Keratinocyte (primary cell): ENCODE results near the gene ZNF423. TPM values are rescaled to one million over a fixed set of nuclear protein-coding genes. Genes with fewer than 3 reads are reported as not detected.

ENCODE experiments used
- DNase-seq: peaks from one replicate; pipeline ENCODE4 v3.0.0-alpha.2; 2011; ENCODE audit warnings: low read depth, missing footprints, low spot score
- FAIRE-seq: peaks from 2 replicates; lab custom pipeline; 2011; peaks lifted over from hg19 to GRCh38; lab: Jason Lieb, UNC
- H2AFZ ChIP-seq: 2 replicates; pipeline ENCODE4 v1.6.0; 2012; ENCODE audit warnings: low read length, control low read depth, inconsistent platforms; ENCODE audit not compliant: control insufficient read depth
- H3K27ac ChIP-seq: 2 replicates; pipeline ENCODE4 v1.5.1; 2011; ENCODE audit warnings: low read length; ENCODE audit not compliant: control insufficient read depth, insufficient read depth
- H3K27me3 ChIP-seq: 3 replicates; pipeline ENCODE4 v1.6.0; 2011; ENCODE audit warnings: low read length; ENCODE audit not compliant: control insufficient read depth, insufficient read depth; ENCODE audit errors: extremely low read depth
- H3K36me3 ChIP-seq, 2 experiments: 2 replicates in 1 of 2; 3 replicates in 1 of 2; pipeline ENCODE4 v1.5.1; 2011; ENCODE audit warnings: low read length in 2 of 2, mild to moderate bottlenecking in 1 of 2; ENCODE audit not compliant: control insufficient read depth in 2 of 2, insufficient read depth in 2 of 2; ENCODE audit errors: extremely low read depth in 1 of 2
- H3K4me1 ChIP-seq: 3 replicates; pipeline ENCODE4 v1.5.1; 2011; ENCODE audit warnings: low read length; ENCODE audit not compliant: control insufficient read depth, insufficient read depth; ENCODE audit errors: extremely low read depth
- H3K4me2 ChIP-seq: 3 replicates; pipeline ENCODE4 v1.6.0; 2011; ENCODE audit warnings: low read depth, low read length; ENCODE audit not compliant: control insufficient read depth, insufficient read depth; ENCODE audit errors: extremely low read depth
- H3K4me3 ChIP-seq, 3 experiments: fragments of 200-600 bp in 1 of 3; sonication (generic) in 1 of 3; 2 replicates in 2 of 3; 3 replicates in 1 of 3; pipeline ENCODE4 v1.5.1; 2011 to 2016; ENCODE audit warnings: low read length in 3 of 3, mild to moderate bottlenecking in 3 of 3, control low read depth in 2 of 3, inconsistent platforms in 1 of 3, low read depth in 1 of 3, mixed read lengths in 1 of 3, mixed run types in 1 of 3, moderate library complexity in 1 of 3; ENCODE audit not compliant: control insufficient read depth in 2 of 3, insufficient read depth in 2 of 3; ENCODE audit errors: extremely low read depth in 1 of 3
- H3K79me2 ChIP-seq: 2 replicates; pipeline ENCODE4 v1.6.0; 2012; ENCODE audit warnings: low read length; ENCODE audit not compliant: control insufficient read depth, insufficient read depth
- H3K9ac ChIP-seq: 3 replicates; pipeline ENCODE4 v1.6.0; 2011; ENCODE audit warnings: low read length; ENCODE audit not compliant: control insufficient read depth, insufficient read depth; ENCODE audit errors: extremely low read depth
- H3K9me1 ChIP-seq: 3 replicates; pipeline ENCODE4 v1.6.0; 2011; ENCODE audit warnings: low read length; ENCODE audit not compliant: control insufficient read depth, insufficient read depth; ENCODE audit errors: extremely low read depth
- H3K9me3 ChIP-seq: 2 replicates; pipeline ENCODE4 v1.5.1; 2012; ENCODE audit warnings: low read depth, low read length; ENCODE audit not compliant: control insufficient read depth
- H4K20me1 ChIP-seq: 3 replicates; pipeline ENCODE4 v1.6.0; 2011; ENCODE audit warnings: low read length; ENCODE audit not compliant: control insufficient read depth, insufficient read depth; ENCODE audit errors: extremely low read depth
- EZH2 ChIP-seq: IDR thresholded peaks from one replicate; pipeline ENCODE4 v1.6.1; 2012; ENCODE audit warnings: inconsistent platforms, mild to moderate bottlenecking, low read length, moderate library complexity
- dilution Hi-C: fragments of 300-500 bp; cut with MboI; formaldehyde crosslinking; loops from one replicate; pipeline ENCODE4 v1.7.0; 2020; ENCODE audit warnings: low sequenced_read_pairs; ENCODE audit not compliant: extremely low pct_ligation_motif_present
- polyA plus RNA-seq, 5 experiments: library from polyadenylated mRNA; depleted of rRNA in 3 of 5; stranded (reverse) in 3 of 5; stranded (forward) in 1 of 5; unstranded in 1 of 5; fragments of >200 nt; gene quantifications; 1 replicate in 1 of 5; 2 replicates in 3 of 5; 3 replicates in 1 of 5; pipeline versions ENCODE4 v1.2.1 to v1.2.3, GENCODE V29; 2011 to 2012; ENCODE audit warnings: missing spikeins in 2 of 5, low read depth in 1 of 5, low replicate concordance in 1 of 5
- TF ChIP-seq, protein P1 (sequence below), 3 experiments: IDR thresholded peaks in 1 of 3; conservative IDR thresholded peaks in 1 of 3; optimal IDR thresholded peaks in 1 of 3; 2 replicates in 2 of 3; 3 replicates in 1 of 3; pipeline versions ENCODE3 to v1.5.1; 2011; ENCODE audit warnings: low read length in 3 of 3, mild to moderate bottlenecking in 3 of 3, moderate library complexity in 2 of 3, control low read depth in 1 of 3, inconsistent platforms in 1 of 3; ENCODE audit not compliant: insufficient read depth in 2 of 3; ENCODE audit errors: extremely low read depth in 1 of 3

Gene ZNF423
- polyA plus RNA-seq, 1 donor (not counting 4 experiments of a cell fraction or from before 2014, with no cell fraction given): 0.05 TPM

GRCh38 chr16:49608098-49608497, 247.8 kb downstream of the ZNF423 start:
- no peak for DNase-seq
- dilution Hi-C loops: no loop called here
- no peak for FAIRE-seq
- H2AFZ ChIP-seq: no peak overlapping the region
- H3K79me2 ChIP-seq: no peaks in the 10 kb centered on the region
- H3K27me3 ChIP-seq: no peaks in the 10 kb centered on the region
- H3K27ac ChIP-seq: no peak overlapping the region
- no peak overlapping the region for H3K4me3 ChIP-seq
- TF ChIP-seq, protein P1, sequence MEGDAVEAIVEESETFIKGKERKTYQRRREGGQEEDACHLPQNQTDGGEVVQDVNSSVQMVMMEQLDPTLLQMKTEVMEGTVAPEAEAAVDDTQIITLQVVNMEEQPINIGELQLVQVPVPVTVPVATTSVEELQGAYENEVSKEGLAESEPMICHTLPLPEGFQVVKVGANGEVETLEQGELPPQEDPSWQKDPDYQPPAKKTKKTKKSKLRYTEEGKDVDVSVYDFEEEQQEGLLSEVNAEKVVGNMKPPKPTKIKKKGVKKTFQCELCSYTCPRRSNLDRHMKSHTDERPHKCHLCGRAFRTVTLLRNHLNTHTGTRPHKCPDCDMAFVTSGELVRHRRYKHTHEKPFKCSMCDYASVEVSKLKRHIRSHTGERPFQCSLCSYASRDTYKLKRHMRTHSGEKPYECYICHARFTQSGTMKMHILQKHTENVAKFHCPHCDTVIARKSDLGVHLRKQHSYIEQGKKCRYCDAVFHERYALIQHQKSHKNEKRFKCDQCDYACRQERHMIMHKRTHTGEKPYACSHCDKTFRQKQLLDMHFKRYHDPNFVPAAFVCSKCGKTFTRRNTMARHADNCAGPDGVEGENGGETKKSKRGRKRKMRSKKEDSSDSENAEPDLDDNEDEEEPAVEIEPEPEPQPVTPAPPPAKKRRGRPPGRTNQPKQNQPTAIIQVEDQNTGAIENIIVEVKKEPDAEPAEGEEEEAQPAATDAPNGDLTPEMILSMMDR (optimal IDR thresholded peaks at IDR 0.05 in 1 of 3, IDR thresholded peaks at IDR 0.05 in 1 of 3, conservative IDR thresholded peaks at IDR 0.05 in 1 of 3; ENCODE audit: extremely low read depth in 1 of 3, insufficient read depth in 2 of 3, low read length in 3 of 3): no peak
- no peak for TF ChIP-seq EZH2
- H3K9ac ChIP-seq: no peak overlapping the region
- no peaks in the 10 kb centered on the region for H3K9me1 ChIP-seq
- no peaks in the 10 kb centered on the region for H3K36me3 ChIP-seq
- no peak overlapping the region for H3K4me2 ChIP-seq
- no peaks in the 10 kb centered on the region for H4K20me1 ChIP-seq
- H3K4me1 ChIP-seq: no peaks in the 10 kb centered on the region
- H3K9me3 ChIP-seq: no peaks in the 10 kb centered on the region

GRCh38 chr16:49605536-49606254, 250.2 kb downstream of the ZNF423 start:
- H3K79me2 ChIP-seq: no peaks in the 10 kb centered on the region
- DNase-seq (no peak), FAIRE-seq (no peak)
- no peaks in the 10 kb centered on the region for H3K9me3 ChIP-seq
- H3K27me3 ChIP-seq: no peaks in the 10 kb centered on the region
- H3K4me3 ChIP-seq: no peak overlapping the region
- TF ChIP-seq, protein P1 (optimal IDR thresholded peaks at IDR 0.05 in 1 of 3, IDR thresholded peaks at IDR 0.05 in 1 of 3, conservative IDR thresholded peaks at IDR 0.05 in 1 of 3; ENCODE audit: extremely low read depth in 1 of 3, insufficient read depth in 2 of 3, low read length in 3 of 3): no peak
- no peak for TF ChIP-seq EZH2
- no peak overlapping the region for H3K9ac ChIP-seq
- no peaks in the 10 kb centered on the region for H3K36me3 ChIP-seq
- H4K20me1 ChIP-seq: no peaks in the 10 kb centered on the region
- no peak overlapping the region for H2AFZ ChIP-seq
- no peak overlapping the region for H3K4me2 ChIP-seq
- no peaks in the 10 kb centered on the region for H3K9me1 ChIP-seq
- H3K4me1 ChIP-seq: no peaks in the 10 kb centered on the region
- H3K27ac ChIP-seq: no peak overlapping the region
- dilution Hi-C loops: no loop called here
